AML-193 (cell line): ENCODE data around the gene MAEA.

Source experiments
- DNase-seq, 2 experiments: peaks; one replicate each; lab custom pipeline; 2025; lab: John Stamatoyannopoulos, UW

The MAEA gene

DNA sequence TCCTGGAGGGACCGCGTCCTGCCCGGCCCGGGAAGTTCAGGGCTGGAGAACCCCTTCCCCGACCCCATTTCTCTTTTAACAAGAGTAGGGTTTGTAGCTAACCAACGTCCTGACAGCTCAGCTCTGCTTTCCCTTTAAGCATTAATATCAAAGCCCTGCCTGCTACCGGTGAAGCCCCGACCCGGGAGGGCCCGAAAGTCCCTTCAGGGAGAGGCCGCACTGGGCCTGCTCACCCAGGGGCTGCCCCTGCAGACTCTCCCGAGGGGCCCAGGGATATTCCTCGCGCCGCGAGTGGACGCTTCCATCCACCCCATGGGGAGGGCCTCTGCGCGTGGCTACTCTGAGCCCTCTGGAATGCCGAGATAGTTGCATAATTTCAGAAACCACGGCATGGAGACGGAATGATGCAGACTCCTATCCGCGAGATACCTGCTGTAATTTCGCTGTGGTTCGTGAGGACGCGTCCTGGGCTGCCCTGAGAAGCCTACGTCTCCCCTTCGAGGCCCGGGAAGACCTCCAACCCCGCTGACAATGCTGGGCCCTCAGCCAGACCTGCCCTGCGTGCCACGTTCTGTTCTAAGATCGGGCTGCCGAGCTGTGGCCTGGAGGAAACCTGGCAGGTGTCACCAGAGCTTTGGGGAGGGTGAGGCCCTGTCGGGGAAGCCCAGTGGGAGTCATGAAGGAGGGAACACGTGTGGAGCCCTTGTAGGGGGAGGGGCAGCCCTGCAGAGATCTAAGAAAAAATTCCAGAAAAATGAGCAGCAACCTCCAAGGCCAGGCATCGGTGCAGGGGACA is 39.8 kb upstream of the MAEA start:
- peak in 1 of 2 experiments; percentile 9 for DNase-seq

DNA sequence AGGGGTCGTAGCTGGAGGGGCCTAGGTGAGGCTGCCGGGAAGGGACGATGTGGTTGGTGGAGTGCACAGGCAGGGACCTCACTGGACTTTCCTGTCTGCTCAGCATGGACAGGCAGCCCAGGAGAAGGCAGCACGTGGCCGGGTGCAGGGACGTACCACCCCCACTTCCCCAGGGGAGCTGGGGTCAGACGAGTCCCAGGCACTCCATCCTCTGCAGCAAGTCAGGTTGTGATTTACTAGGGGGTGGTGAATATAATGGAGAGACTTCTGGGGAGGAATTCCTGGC is 39.2 kb upstream of the MAEA start:
- DNase-seq = no peak

DNA sequence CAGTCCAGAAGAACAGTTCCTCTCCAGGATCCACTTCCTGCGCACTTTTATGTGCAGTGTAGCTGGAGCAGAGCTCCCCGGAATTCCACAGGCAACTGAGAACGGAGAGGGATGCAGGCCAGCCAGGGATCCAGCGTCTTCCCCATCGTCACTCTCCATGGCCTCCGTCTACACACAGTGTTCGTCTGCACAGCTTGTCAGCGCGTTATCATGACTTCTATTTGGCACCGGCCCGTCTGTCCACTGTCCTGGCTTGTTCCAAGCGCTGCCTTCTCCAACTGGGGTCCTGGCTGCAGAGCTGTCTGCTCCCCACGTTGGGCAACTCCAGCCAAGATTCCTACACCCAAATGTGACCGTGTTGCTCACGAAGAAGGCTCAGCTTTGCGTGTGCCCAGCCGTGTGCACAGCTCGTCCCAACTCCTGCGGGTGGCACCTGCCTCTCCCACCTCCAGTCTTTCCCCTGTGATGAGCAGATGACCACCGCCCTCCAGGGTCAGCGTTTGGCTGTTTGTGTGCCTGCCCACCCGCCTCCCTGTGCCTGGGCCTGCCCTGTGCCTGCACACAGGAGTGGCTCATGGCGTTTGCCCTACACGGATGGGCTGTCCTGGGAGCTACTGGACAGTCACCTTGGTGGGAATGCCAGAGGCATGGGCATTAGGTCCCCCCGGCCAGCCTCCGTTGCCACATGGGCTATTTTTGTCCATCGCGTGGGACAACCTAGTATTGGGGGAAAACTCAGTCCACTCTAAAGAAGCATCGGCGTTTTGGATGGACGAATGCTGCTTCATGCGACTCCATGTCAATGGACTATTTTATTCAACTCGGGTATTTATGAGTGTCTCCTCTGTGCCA is 38.5 kb upstream of the MAEA start:
- no peak for DNase-seq

DNA sequence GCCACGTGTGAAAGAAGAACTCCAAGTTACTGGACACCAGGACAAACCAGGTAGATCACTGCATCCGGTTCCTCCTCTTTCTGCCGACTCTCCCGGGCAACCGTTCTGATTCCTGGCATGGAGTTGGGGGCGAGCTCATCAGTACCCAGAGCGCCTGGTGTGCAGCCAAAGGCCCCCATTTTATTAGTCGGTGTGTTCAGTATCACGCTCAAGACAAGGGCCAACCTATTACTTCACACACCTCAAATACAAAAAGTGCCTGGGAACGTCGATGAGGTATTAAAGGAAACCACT is 38.0 kb upstream of the MAEA start:
- DNase-seq = no peak

DNA sequence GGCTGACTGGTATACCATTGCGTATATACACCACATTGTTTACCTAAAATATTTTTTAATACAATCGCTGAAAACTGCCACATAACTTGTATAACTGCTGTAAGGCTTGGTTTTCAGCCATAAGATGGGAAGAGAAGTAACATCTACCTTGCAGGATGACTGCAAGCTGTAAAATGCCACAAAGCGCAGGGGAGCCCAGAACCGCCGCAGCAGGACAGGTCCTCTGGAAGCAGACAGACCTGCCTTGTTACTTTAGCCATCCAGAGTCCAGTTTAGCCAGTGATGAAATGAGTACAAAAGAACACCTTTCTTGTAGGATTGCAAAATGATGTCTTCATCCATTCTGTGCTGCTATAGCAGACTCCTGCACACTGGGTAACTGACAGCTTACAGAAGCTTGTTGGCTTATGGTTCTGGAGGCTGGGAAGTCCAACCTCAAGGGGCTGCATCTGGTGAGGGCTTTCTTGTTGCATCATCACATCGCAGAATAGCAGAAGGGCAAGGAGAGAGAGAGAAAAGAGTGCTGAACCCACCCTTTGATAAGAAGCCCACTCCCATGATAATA is 36.7 kb upstream of the MAEA start:
- no peak for DNase-seq

DNA sequence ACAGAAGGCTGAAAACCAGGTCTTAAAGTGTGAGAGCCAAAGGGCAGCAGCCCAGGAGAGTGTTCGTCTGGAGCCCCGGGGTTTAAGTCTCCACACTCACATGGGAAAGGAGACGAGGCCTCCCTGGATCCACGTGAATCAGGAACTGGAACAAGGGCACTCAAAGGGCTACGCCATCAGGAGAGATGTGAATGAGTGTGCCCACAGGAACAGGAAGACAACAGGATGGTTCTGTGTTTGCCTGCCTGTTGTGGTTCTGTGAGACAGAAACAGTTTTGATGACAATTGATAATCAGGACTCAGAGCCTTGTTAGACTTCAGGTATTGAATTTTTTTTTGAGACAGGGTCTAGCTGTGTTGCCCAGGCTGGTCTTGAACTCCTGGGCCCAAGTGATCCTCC is 35.9 kb upstream of the MAEA start:
- DNase-seq = no peak

DNA sequence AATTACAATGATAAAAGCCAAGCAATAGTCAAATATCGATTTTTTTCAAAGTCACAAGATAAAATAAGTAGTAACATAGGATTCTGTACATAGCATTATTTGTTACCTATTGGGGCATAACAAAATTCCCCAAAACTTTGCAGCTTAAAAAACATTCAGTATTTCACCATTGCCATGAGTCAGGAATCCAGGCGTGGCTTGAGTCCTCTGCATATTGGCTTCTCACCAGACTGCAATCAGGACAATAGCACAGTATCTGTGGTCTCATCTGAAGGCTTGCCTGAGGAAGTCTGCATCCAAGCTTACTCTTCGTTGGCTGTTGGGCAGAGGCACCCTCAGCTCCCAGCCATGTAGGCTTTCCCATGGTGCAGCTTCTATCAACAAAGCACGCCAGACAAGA is 34.5 kb upstream of the MAEA start:
- no peak for DNase-seq

DNA sequence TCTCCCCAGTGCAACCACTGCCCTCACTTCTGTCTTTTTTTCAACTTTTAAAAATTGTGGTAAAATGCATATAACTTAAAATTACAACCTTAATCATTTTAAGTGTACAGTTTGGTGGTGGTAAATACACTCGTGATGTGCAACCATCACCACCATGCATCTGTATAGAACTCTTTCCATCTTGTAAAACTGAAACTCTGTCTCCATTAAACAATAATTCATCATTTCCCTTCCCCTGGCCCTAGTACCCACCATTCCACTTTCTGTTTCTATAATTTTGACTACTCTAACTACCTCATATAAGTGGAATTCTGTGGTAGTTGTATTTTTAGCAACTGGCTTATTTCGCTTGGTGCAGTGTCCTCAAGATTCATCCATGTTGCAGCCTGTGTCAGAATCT is 34.0 kb upstream of the MAEA start:
- DNase-seq = no peak

DNA sequence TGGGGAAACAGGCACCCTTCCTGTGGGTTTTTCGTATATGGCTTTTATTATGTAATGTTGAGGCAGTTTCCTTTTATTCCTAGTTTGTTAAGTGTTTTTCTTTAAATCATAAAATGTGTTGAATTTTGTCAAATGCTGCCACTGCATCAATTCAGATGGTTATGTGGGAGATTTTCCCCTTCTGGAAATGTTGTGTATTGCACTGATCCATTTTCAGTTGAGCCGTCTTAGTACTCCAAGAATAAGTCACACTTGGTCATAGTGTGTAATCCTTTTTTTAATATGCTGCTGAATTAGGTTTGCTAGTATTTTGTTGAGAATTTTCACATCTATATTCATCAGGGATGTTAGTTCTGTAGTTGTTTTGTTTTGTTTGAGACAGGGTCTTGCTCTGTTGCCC is 31.2 kb upstream of the MAEA start:
- no peak for DNase-seq

DNA sequence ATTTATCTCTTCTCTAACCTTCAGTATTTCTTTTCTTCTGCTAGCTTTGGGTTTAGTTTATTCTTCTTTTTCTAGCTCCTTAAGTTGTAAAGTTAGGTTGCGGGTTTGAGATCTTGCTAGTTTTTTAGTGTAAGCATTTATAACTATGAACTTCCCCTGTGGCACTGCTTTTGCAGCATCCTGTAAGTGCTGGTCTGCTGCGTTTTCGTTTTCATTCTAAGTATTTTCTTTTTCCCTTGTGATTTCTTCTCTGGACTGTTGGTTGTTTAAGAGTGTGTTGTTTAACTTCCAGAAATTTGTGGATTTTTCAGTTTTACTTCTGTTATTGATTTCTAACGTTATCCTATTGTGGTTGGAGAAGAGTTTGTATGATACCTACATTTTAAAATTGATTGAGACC is 29.7 kb upstream of the MAEA start:
- DNase-seq = no peak

DNA sequence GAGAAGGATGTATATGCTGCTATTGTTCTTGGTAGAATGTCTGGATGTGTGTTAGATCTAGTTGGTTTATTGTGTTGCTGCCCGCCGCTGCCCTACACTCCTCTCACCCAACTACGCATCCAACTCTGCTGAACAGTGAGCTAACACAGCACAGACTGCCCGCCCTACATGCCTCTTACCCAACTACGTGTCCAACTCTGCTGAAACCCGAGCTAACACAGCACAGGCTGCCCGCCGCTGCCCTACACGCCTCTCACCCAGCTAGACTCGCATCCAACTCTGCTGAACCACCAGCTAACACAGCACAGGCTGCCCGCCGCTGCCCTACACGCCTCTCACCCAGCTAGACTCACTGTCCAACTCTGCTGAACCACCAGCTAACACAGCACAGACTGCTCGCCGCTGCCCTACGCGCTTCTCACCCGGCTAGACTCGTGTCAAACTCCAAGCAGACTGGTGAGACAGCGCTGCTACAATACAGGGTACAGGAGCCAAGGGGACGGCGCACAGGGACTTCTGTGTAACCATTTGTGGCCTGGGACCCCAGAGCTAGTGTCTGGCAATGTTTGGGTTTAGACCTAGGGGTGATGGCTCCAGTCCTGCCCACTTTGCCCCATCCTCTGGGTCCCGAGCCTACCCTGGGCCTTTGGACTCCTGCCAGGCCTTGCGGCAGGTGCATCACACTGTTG is 29.1 kb upstream of the MAEA start:
- no peak for DNase-seq

DNA sequence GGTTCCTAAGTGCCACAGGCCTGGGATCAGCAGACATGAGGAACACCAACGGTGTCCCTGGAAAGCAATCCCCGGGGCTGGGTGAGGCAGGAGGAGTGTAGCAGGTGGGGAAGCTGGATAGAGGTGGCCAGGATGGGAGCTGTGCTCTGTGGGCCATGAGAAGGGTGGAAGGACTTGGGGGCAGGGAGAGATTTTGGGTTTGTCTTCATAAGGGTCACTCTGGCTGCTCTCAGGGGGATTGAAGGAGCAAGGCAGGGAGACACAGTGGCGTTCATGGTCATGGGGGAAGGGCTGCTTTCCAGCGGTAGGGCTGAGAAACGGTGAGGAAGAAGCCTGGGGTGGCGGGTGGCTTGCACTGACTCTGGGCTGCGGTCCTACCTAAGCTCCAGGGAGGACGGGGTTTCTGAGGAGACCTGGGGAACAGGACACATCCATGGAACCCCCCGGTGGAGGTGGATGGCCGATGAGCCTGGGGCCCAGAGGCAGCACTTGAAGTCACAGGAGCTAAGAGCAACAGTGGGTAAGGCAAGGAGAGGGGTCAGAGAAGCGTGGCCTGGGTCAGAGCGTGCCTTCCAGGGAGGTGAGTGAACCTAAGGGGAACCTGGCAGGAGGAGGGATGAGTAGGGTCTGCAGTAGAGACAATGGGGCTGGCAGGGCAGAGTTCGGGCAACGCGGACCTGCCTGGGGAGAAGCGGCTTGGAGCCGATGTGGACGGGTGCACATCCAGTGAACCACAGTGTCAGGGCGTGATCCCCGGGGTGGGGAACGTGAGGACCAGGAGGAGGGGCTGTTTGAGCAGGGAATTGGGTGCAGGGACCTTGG is 28.4 kb upstream of the MAEA start:
- DNase-seq = no peak

DNA sequence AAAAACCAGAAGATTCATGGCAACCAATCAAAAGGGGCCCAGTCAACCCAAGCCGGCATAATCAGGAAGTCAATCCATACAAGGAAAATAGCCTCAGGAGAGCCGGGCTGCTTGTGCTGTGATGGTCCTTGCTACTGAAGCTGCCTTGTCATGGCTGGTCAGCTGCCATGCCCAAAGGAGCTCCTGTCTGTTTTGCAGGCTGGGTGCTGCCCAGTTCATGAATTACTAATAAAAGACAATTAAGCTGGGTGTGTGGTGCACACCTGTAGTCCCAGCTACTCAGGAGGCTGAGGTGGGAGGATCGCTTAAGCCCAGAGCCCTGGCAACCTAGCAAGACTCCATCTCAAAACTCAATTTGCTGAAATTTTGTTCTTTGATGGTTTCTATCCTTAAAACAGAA is 24.7 kb upstream of the MAEA start:
- DNase-seq = no peak

DNA sequence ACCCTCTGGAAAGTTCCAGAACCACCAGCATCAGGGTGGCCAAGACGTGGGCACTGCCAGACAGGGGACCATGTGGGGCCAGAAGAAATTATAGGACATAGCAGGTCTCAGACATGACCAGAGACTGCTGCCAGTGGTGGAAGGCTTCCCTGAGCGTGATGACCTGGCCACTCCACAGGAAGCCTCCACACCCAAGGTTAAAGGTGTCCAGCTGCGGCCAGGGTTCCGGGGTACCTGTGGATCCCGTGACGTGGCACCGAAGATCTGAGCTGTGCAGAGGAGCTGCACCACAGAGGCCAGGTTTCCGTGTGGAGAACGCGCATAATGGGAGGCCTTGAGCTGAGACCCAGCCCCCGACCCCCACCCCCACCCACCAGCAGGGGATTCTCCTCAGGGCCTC is 24.3 kb upstream of the MAEA start:
- no peak for DNase-seq

DNA sequence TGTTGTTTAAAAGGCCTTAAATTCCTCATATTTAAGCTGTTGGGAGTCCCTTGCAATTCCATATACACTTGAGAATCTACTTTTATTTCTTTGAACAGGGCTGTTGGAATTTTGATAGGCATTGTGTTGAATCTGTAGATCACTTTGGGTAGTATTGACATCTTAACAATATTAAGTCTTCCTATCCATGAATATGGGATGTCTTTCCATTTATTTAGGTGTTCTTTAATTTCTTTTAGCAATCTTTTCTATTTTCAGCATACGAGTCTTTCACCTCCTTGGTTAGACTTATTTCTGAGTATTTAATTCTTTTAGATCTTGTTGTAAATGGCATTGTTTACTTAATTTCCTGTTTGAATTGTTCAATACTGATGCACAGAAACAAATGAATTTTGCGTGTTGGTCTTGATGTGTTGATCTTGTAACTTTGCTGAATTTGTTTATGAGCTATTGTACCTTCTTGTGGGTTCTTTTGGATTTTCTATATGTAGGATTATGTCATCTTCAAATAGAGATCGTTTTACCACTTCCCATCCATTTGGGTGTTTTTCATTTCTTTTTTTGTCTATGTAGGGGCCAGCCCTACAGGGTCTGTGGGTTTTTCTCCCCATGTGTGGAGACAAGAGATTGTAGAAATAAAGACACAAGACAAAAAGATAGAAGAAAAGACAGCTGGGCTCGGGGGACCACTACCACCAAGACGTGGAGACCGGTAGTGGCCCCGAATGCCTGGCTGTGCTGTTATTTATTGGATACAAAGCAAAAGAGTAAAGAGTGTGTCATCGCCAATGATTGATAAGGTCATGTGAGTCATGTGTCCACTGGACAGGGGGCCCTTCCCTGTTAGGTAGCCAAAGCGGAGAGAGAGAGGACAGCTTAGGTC is 22.6 kb upstream of the MAEA start:
- DNase-seq = no peak

DNA sequence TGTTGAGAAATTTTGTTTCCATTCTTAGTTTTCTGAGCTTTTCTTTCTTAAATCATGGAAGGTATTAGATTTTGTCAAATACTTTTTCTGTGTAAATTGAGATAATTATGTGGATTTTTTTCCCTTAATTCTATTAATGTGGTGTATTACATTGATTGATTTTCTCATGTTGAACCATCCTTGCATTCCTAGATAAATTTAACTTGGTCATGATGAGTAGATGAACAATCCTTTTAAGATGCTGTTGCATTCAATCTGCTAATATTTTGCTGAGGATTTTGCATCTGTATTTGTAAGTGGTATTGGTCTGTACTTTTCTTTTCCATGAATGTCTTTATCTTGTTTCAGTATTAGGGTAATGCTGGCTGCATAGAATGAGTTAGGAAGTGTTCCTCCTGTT is 20.5 kb upstream of the MAEA start:
- DNase-seq = no peak

DNA sequence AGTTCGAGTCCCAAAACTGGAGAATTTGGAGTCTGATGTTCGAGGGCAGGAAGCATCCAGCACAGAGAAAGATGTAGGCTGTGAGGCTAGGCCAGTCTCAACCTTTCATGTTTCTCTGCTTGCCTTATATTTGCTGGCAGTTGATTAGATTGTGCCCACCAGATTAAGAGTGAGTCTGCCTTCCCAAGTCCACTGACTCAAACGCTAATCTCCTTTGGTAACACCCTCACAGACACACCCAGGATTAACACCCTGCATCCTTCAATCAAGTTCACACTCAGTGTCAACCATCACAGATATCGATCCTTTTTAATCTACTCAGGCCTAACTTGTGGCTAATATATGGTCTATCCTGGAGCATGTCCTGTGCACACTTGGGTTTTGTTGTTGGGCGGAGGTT is 18.0 kb upstream of the MAEA start:
- no peak for DNase-seq

DNA sequence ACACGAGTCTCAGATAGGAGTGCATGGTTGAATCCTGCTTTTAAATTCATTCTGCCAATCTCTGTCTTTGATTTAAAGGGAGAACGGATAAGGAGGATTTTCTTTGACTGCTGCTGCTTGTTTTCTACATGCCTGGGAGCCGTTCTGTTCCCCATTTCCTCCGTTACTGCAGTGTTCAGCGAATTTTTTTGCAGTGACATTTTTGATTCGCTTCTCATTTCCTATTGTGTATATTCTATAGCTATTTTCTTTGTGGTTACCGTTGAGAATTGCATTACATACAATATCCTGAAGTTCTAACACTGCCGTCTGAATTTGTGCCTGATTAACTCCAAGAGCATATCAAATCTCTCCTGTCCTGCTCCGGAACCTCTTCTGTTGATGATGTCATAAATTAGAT is 14.8 kb upstream of the MAEA start:
- DNase-seq = no peak

DNA sequence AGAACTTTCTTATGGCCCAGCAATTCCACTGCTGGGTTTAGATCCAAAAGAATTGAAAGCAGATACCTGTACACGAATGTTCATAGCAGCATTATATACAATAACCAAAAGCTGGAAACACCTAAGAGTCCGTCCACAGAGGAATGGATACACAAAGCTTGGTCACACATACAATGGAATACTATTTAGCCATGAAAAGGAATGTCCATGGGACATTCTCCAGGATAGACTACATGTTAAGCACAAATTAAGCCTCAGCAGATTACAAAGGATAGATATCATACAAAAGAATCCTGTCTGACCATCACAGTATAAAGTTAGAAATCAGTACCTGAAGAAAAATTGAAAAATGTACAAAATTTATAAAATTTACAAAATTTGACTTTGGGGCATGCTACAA is 12.7 kb upstream of the MAEA start:
- DNase-seq = no peak

DNA sequence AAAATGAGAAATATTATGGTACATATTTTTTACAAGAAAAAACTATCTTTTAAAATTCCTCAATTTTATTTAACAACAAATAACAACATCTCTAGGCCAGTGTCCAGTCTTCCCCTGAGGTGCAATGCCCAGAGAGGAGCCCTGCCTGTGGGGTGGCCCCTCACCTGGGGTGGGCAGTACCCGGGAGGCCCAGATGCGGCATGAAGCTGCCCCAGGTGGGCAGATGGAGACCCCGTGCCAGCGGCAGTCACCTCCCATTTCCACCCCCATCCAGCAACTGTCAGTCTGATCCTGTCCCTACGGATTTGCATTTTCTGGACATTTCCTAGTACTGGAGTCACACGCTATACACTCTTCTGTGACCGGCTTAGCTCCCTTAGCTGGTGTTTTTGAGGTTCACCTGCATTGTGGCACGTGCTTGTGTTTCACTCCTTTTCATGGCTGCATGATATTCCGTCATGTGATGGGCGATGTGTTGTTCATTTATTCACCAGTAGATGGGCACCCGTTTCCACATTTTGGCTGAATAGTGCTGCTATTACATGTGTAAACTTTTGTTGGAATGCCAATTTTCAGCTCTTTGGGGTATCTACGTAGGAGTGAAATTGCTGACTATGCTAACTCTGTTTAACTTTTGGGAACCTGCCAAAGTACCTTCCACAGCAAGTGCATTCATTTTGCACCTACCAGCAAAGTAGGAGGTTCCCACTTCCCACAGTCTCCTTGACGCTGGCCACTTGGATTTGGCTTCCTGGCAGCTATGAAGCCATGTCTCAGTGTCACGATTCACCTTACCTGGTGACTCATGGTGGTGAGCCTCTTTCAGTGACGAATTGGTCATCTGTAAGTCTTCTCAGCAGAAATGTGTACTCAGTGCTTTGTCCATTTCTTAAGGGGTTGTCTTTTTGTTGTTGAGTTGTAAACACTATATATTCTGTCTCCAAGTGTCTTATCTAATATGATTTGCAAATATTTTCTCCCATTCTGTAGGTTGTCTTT is 11.7 kb upstream of the MAEA start:
- DNase-seq = no peak
